Measurements from ENCODE around the gene LRRN2.
"Not testable (repeated sequence)": the region's sequence is repeated elsewhere in the genome, so short reads cannot be mapped to it uniquely, and the experiment has no call there.

Gene LRRN2

DNA sequence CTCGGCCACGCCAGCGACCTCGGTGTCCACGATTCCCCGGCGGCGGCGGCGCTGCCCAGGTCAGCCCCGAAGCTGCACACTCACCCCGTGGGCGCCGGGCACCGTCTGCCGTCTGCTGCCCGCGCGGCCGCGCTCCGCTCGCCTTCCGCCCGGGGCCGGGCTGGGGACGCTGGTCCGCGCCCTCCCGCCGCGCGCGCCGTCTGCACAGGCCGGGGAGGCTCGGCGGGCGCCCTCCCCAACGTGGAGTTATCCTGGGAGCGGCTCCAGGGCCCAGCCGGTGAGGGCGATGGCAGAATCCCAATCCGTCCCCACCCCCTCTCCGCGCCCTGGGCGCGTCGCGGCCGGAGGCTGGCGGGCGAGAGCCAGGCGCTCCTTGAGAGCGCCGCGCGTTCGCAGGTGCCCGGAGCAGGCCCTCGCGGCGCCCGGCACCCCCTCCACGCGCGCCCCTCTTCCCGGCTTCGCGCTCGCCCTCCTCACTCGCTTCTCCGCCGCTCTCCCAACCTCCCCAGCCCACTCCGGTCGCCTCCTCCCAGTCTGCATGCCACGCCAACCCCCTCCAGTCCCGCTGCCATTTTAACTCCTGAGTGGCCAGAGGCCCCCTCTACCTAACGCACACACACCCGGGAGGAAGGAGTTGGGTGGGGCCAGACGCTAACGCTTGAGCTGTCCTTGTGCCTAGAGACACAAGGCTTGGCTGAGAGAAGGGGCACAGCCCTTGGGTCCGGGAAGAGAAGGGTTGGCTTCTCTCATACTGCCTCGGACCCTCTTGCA is at the start of gene LRRN2:
Gene LRRN2 (minus strand): TSS at position 503 of the 771 bp plus-strand sequence. CDS start 65,746 bp downstream, outside the sequence.
- no peak for DNase-seq

DNA sequence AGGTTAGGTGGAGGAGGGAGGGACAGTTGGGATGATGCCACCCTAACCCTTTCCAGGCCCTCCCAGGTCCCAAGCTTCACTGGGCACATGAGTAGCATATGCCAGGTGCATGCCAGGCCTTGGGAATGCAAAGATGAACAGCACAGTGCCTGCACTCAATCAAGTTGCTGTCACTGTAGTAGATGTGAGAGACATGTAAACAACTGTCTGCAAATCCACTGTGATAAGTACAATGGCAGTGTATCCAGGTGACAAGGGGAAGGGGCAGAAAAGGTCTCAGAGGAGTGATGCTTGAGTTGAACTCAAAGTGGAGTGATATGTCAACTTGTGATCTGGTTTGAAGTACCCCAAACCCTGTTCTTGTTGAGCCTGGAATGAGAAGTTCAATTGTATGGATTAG is 49.5 kb upstream of the LRRN2 start:
- DNase-seq: no peak

DNA sequence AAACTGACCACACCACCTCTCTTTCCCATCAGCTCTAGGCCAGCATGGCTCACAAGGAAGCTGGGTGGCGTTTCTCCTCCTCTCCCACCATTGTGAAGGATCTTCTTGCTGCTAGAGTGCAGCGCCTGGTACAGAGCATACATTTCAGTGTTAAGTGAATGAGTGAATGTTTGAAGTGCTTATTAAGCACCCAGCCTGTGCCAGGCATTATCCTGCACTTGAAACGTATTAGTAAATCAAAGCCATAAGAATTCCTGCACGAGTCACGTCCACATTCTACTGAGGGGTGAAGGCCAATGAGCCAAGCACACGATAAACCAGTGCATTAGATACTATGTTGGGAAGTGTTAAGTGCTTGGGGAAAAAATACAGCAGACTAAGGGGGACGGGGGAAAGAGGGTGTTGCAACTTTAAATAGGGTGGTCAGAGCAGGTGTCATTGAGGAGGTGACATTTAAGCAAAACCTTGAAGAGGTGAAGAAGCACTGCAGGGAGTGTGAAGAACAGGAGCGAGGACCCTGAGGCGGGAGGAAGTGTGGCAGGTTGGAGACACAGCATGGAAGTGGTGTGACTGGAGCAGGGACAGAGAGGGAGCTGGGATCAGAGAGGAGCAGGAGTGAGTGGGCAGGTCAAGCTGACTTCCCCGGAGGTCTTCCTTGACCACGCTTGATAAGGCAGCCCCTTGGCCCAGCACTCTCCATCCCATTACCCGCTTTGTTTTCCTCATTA is 48.5 kb upstream of the LRRN2 start:
- DNase-seq: no peak

DNA sequence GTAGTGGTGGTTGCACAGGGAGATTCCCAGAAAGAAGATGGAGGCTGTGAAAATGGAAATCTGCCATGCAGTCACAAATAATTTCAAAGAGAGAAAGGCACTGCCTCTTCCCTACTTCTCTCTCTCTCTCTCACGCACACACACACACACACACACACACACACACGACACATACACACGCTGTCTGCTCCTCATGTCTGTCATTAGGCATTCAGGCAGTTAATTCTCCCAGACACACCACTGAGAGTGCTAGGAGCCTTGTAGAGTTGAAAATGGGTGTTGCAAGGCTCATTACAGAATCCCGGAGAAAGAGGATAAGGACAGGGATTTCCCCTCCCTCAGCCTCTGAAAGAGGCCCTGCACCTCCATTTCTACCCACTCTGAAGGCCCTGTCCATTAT is 47.8 kb upstream of the LRRN2 start:
- no peak for DNase-seq

DNA sequence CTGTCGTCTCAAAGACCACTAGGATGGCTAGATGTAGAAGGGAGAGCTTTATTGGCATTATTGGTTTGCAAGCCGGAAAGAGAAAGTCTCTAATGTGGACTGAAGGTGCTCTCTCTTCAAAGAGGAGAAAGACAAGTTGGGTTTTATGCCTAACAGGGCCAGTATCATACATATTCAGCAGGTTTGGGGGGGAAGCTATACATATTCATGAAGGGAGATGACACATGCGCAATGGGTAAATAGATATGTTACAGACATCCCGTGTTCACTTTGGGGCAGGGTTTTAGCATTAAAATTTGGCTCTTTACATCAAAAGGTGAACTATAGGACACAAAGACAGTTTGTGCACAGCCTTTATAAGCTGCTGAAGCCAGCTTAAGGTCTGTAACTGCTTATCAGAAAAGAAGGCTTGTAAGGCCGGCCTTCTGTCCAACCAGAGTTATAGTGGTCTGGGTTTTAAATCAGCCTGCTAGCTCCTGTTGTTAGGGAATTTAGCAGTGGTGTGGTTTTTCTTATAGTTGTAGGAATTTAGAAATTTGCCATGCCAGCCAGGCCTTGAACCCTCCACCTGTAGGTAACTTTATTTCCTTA is 46.5 kb upstream of the LRRN2 start:
- no peak for DNase-seq

DNA sequence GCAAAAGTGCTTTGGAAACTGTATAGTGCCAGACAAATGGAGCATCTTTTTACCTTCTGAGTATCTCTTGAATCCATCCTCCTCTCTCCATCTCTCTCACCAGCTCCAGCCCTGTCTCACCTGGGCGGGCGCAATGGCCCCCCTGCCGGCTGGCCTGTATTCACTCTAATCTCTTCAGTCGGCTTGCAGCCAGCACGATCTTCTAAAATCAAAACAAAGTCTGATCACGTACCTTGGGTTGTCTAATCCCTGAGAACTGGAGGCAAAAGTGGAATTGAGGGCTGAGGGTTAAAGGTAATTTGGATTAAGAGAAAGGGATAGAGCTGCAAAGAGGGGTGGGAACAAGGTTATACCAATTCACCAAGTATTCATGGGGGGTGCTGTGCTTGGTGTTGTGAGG is 46.0 kb upstream of the LRRN2 start:
- DNase-seq: no peak

DNA sequence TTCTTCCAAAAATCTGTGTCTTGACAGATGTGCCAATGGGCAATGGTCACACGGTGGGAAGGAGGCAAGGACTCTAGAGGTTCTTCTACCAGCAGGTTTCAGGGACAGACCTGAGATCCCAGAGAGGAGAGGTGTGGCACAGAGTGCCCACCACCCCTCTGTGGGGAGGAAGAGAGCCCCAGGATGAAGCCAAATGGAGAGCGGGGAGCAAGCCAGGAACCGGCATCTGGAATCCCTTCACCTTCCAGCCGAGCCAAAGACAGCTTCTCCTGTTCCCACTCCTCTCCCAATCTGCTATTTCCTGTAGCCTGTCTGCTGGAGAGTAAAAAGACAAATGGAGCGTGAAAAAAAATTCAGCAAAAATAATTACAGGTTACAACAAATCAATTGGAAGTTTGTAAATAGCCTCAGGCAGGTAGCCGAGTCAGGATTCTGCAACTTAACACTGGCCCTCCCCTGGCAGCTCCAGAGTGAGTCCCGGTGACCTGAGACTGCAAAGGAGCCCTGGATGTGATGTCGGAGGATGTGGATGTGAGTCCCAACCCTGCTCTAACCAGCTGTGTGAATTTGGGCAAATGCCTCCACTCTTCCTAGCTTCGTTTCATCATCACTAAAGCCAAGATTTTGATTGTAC is 45.4 kb upstream of the LRRN2 start:
- no peak for DNase-seq

DNA sequence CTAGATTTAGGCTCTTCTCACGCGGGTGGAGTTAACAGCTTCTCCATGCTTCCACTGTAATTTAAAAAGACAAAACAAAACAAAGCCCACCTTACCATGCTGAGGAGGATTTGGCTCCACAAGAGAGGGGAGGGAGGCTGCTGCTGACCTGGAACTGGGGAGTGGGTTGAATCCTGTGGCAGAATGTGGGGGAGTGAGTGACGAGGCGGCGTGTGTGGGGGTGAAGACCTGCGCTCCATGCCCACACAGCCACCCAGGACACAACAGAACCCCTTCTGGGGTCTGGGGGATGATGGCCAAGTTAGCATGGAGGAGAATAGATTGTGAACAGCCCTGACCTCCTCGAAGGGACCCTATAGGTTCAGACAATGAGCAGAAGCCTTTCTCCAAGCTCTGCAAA is 44.0 kb upstream of the LRRN2 start:
- DNase-seq: no peak

DNA sequence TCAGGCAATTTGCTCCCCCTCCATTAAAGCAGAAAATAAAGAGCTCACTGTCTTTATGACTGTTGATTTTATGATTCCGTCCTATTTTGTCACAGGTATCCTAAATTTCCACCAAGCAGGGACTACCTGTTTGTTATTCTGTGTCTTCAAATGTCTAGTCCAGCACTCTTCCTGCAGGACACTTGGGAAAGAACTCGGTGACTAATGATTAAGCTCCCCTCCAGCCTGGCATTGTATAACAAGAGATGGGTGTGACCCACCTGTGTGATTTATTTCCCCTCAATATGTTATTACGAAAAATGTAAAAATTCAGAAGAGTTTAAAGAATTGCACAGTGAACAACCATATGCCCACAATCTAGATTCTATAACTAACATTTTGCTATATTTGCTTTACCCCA is 42.9 kb upstream of the LRRN2 start:
- no peak for DNase-seq

DNA sequence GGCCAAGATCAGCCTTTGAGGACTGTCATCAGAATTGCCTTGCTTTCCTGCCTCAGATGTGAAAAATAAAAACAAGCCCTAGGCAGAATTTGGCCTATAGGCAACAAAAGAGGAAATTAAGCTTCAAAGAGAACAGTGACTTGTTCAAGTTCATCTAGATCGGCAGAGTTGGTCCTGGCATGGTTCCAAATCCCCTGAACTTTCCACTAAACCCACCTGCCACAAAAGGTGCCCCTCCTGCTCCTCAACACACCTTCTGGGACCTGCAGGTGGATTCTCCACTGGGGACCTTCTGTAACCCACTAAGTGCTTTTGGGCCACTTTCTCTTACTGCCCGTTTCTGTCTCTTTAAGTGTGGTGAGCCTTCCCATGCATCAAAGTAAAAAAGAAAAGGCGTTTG is 42.5 kb upstream of the LRRN2 start:
- no peak for DNase-seq

DNA sequence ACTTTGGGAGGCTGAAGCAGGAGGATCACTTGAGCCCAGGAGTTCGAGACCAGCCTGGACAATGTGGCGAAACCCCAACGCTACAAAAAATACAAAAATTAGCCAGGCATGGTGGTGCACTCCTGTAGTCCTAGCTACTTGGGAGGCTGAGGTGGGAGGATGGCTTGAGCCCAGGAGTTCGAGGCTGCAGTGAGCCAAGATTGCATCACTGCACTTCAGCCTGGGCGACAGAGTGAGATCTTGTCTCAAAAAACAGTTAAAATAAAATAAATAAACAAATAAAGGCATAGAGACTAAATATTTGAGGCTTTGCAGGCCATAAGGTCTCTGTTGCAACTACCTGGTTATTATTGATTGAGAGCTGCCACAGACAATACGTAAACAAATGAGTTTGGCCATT is 41.9 kb upstream of the LRRN2 start:
- not testable (repeated sequence) for DNase-seq

DNA sequence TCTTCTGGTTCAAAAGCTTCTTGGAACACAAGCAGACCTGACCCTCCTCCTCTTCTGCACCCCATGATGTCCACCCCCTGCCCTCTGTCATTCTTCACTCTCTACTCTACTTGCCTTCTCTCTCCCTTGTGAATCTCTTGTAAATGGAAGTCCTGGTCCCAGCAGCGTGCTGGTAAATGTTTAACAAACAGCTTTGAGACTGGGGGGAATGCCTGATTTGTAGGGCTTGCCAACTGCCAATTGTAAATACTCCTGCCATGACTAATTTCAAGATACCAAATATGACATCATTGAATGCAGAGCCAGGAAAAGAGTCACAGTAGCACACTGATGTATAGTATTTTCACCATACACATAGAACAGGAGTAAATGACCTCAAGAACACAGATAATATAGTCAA is 40.9 kb upstream of the LRRN2 start:
- no peak for DNase-seq

DNA sequence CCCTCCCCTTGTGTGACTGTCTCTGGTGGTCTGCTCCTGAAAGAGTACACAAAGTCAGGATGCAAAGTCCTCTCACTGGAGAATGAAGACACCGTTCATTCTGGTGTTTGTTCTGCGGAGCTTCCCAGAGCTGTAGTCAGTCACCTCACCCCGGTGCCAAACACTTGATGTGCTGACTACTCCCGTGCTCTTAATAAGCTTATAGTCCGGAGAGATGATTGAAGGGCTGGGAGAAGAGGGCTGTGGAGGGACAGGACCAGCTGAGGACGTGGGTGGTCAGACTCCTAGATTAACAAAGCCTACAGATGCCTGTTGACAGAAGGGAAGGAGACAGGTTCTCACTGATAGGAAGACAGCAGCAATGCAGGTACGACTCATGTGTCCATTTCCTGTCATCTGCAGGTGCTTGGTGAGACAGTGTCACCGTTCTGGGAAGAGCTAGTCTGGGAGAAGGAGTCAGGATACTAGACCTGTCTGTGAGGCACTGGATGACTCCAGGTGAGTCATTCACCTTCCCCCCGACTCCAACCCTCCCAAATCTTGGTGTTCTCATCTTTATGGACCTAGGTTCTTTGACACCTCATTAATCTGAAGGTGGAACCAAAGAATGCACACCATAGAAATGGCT is 40.4 kb upstream of the LRRN2 start:
- DNase-seq: no peak

DNA sequence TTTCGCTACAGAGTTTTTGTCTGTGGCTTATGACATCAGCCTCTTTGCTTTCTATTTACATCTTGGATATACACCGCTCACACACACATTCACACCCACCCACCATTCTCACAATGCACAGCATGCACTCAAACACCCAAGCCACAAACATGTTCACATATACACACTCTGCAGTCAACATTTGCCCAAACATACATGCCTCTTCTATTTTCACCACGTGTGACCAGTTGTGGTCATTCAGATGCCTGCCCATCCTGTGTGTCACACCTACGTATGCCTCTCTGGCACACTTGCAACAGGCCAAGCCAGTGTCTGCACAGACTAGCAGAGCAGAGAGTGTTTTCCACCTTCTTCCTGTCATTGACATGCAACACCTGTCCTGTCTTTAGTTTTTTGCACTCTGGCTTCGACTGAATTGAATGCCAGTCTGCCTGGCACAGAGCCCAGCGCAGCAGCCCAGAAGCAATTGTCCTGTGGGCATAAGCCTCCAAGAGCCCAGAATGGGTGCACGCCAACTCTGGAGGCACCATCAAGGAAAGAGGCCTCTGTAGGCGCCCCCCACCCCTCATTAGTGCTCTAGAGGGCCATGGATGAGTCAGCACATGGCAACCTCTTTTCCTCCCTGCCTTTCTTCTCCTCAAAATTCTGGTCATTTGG is 37.7 kb upstream of the LRRN2 start:
- no peak for DNase-seq

DNA sequence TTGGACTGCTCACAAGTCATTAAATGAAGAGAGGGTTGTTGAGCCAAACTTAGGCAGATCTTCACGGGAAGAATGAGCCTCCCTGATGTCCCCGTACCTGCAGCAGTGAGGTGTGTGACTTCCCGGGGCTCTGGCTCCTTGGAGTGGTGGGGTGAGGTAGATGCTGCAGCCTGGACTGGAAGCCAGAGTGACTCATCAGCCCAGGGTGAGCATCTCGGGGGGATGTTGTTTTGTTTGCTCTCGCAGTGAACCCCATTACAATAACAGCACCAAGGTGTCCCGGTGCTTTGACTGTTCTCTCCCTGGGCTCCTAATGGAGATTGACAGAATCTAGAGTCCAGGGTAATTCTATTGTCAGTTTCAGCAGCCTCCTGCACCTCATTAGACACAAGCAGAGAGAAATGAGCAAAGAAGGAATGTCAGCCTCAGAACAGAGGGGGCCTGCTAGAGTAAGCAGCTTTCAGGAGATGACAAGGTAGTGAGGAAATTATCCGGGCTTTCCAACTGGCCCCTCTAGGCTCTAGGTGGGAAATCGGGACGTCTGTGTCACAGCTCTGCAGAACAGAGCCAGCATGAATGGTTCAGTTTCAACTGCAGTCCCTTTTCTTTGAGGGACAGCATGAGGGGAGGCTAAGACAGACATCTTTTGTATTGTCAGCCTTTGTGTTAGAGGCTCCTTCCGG is 36.0 kb upstream of the LRRN2 start:
- DNase-seq: no peak

DNA sequence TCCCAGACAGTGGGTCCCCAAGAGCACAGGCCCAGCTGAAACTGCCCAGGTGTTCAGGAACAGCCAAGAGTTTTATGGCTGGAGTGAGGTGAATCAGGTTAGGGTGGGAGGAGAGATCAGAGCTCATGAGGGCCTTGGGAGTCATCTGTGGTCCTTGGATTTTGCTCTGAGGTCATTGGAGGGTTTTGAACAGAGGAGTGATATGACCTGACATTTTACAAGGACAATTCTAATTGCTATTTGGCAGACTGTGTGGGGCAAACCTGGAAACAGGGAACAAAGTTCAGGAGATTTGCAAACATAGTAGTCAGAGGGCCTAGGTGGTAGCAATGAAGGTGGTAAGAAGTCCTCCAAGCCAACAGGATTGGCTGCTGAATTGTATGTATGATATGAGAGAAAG is 31.1 kb upstream of the LRRN2 start:
- DNase-seq: no peak

DNA sequence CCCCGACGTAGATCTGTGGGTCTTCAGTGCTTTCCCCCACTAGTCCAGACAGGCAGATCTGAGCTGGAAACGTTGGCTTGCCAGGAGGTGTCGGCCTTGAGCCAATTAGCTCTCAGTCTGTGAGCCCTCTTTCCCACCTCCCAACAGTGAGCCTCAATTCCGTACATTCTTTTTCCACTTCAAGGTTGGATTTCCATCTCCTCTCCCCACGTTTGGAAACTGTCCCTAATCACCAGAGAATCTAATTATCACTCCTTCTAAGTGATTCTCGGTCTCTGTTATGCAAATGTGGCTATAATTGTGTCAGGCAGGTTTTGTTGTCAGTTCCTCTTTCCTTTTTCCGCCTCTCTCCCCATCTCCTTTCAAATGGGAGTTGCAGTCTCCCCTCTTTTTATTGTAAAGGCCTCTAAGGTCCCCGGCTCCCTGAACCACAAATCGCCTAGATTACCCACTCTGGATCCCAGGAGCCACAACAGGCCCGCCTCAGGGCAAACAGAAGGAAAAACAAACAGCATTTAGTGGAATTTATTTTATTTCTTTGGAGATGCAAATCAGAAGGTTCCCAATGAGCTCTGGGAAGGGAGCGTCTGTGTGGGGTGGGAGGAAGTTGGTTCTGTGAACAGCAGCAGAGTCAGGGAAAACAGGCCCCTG is 29.4 kb upstream of the LRRN2 start:
- no peak for DNase-seq

DNA sequence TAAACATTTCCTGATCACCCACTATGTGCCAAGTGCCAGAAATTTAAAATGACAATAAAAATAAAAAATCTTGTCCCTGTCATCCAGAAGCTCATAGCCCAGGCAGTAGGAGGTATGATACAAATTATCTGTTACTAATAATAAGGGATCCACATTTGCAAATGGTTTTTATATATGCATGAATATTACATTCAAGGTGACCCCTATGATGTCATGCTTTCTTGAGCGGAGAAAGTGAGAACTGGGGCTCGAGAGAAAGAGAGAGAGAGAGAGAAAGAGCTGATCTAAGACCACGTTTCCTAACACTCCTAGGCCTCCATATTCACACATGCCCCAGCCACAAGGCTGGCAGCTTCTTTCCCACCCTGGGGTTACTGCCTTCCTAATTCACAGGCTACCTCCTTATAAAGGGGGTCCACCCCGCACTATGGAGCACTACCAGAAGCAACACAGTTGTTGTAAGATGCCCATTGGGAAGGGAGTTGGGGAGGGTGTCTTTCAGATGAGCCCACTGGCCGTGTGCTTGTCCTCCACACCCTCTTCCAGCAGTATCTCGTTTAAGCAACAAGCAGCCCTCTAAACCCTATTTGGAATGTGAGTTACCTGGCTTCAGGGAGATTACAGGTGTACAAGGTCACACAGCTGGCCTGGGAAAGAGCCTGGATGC is 28.8 kb upstream of the LRRN2 start:
- no peak for DNase-seq

DNA sequence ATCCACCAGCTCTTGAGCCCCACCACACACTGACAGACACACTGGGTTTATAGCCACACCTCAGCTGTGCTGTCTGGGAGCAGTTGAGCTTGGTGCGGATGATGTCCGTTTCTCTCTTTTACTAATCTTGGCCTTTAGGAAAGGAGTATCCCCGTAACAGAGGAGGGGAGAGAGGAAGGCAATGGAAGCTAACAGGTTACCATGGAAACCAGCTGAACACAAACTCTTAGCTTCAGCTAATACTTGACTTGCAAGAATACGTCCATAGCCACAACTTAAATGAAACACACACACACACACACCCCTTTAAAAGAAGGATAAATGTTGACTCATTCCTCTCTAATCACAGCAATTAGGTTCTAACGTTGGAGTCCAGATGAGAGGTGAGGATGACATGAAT is 28.0 kb upstream of the LRRN2 start:
- no peak for DNase-seq

DNA sequence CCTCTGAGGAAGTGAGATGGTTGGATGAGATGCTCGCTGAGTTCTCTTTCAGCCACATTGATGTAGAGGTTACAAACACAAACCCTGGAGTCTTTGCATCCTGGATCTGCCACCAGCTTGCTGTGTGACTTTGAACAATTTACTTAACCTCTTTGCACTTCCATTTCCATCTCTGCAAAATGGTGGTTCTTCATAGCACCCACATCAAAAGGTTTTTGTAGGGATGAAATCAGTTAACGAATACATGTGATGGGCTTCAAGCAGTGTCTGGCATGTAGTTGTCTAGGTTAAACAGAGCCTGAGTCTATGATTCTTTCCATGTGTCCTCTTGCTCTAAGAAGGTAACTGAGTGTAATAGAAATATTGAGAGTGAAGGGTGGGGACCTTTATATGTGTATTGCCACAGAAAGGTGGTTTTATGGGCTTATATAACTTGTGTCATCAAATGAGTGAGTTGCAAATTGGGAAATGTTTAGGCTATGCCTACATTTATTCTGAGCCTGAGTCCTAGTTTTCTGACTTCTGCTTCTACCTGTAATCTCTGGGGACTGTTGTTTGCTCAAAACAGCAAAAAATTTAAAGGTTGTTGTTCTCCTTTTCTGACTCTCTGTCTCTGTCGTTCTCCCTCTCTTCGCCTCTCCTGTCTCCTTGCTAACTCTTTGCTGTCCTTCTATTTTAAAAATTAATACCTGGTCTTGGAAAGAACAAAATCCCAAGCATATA is 27.3 kb upstream of the LRRN2 start:
- DNase-seq: no peak
